Caco-2 (cell line): ENCODE data around the gene SLC23A1. TPM values are rescaled to one million over a fixed set of nuclear protein-coding genes. Genes with fewer than 3 reads are reported as not detected.

Source experiments
- BruUV-seq: library from RNA; stranded (reverse); fragments of 400-500 nt; replicated peaks from 2 replicates; lab custom pipeline; 2021; lab: Mats Ljungman, UMichigan
- CTCF ChIA-PET: fragments of 300-600 bp; sonication (Branson Sonifier 250); formaldehyde crosslinking; loops from one replicate; lab custom pipeline; 2022; ENCODE audit warnings: antibody characterized with exemption; lab: Charles Lee
- POLR2A ChIA-PET: fragments of 300-600 bp; sonication (Branson Sonifier 250); formaldehyde crosslinking; loops from one replicate; lab custom pipeline; 2022; ENCODE audit warnings: antibody characterized with exemption; lab: Charles Lee
- DNase-seq, 2 experiments: peaks; one replicate each; pipeline versions ENCODE4 v3.0.0 to v3.0.0-alpha.2; 2020 to 2022
- H3K27me3 ChIP-seq: replicated peaks from 2 replicates; pipeline ENCODE4 v1.6.0; 2011; ENCODE audit warnings: low read length; ENCODE audit not compliant: control insufficient read depth, insufficient read depth
- H3K36me3 ChIP-seq: 2 replicates; pipeline ENCODE4 v1.5.1; 2011; ENCODE audit warnings: low read length; ENCODE audit not compliant: control insufficient read depth, insufficient read depth
- H3K4me1 ChIP-seq: fragments of 250-450 bp; sonication (Bioruptor Pico); 2 replicates; pipeline ENCODE4 v1.5.1; 2020; ENCODE audit warnings: mild to moderate bottlenecking
- H3K4me3 ChIP-seq: 2 replicates; pipeline ENCODE4 v1.5.1; 2011; ENCODE audit warnings: low read depth, mild to moderate bottlenecking, control low read depth, low read length
- H3K9me3 ChIP-seq: fragments of 250-450 bp; sonication (Bioruptor Pico); 2 replicates; pipeline ENCODE4 v1.5.1; 2020; ENCODE audit warnings: mild to moderate bottlenecking, moderate library complexity
- H3K27ac Mint-ChIP-seq: one replicate; pipeline ENCODE4 v1.8.0; 2022; ENCODE audit warnings: mixed read lengths; ENCODE audit not compliant: unreplicated experiment
- H3K27me3 Mint-ChIP-seq: one replicate; pipeline ENCODE4 v1.8.0; 2022; ENCODE audit warnings: mixed read lengths; ENCODE audit not compliant: insufficient read depth, unreplicated experiment
- H3K36me3 Mint-ChIP-seq: one replicate; pipeline ENCODE4 v1.8.0; 2022; ENCODE audit warnings: mild to moderate bottlenecking, mixed read lengths; ENCODE audit not compliant: insufficient read depth, unreplicated experiment
- H3K4me1 Mint-ChIP-seq: one replicate; pipeline ENCODE4 v1.8.0; 2022; ENCODE audit warnings: low read depth, mixed read lengths; ENCODE audit not compliant: unreplicated experiment
- H3K4me3 Mint-ChIP-seq: one replicate; pipeline ENCODE4 v1.8.0; 2022; ENCODE audit warnings: mild to moderate bottlenecking, moderate library complexity, mixed read lengths; ENCODE audit not compliant: unreplicated experiment
- H3K9me3 Mint-ChIP-seq: one replicate; pipeline ENCODE4 v1.8.0; 2022; ENCODE audit warnings: mixed read lengths; ENCODE audit not compliant: unreplicated experiment
- CTCF ChIP-seq, 2 experiments: fragments of 200-600 bp in 1 of 2; IDR thresholded peaks; 1 replicate in 1 of 2; 2 replicates in 1 of 2; pipeline versions ENCODE4 v1.5.1 to v1.8.0; 2011 to 2022; ENCODE audit warnings: antibody characterized with exemption in 1 of 2, control low read depth in 1 of 2, inconsistent platforms in 1 of 2, low read depth in 1 of 2, low read length in 1 of 2, mild to moderate bottlenecking in 1 of 2, moderate library complexity in 1 of 2; ENCODE audit not compliant: insufficient read depth in 1 of 2, severe bottlenecking in 1 of 2, unreplicated experiment in 1 of 2
- intact Hi-C: fragments of 100-400 bp; cut with micrococcal nuclease; formaldehyde crosslinking; loops from one replicate; pipeline ENCODE4 v1.10.0; 2022; ENCODE audit not compliant: unreplicated experiment
- total RNA-seq: library from RNA; stranded (reverse); gene quantifications from 2 replicates; pipeline ENCODE4 v1.2.3, GENCODE V29; 2022

SLC23A1 gene
- total RNA-seq, 1 experiment from 2014 or later, result 20.4 TPM

- H3K9me3 Mint-ChIP-seq, result no peaks in the 10 kb centered on the region
- Histone ChIP-seq H3K9me3 (no peaks in the 10 kb centered on the region), H3K4me1 (0 out of 2 replicates have a peak, but pooled peaks cover 4% of the 10 kb centered on the region), H3K36me3 (no peaks in the 10 kb centered on the region), H3K27me3 (no peaks in the 10 kb centered on the region), H3K4me3 (peak overlapping the region; percentile 57)
- no peak for TF ChIP-seq CTCF (IDR thresholded peaks at IDR 0.05; ENCODE audit: insufficient read depth in 1 of 2, low read depth in 1 of 2, low read length in 1 of 2, severe bottlenecking in 1 of 2, unreplicated experiment in 1 of 2)
- H3K27ac Mint-ChIP-seq, result peak overlapping the region; percentile 97
- ChIA-PET CTCF (interaction anchor here (0.6 to 1.3 kb wide), 2 partner anchors 12 to 18 kb away, joined by 3 to 5 read pairs; no protein-coding TSS in a partner anchor), POLR2A (interaction anchor here (0.6 to 1.3 kb wide), 4 partner anchors 11 to 111 kb away, joined by 3 to 10 read pairs (median 4); partner anchors contain the start of genes DNAJC18 and MATR3)
- intact Hi-C loops, result loop anchor here (1.0 kb wide), 3 partner anchors 35 to 206 kb away; partner anchors contain the start of genes DNAJC18, SIL1 and UBE2D2
- BruUV-seq, result TSS peak; percentile 33
- H3K27me3 Mint-ChIP-seq, result no peaks in the 10 kb centered on the region
- H3K4me1 Mint-ChIP-seq, result peaks cover 13% of the 10 kb centered on the region
- DNase-seq, result no peak
- peak overlapping the region; percentile 90 for H3K4me3 Mint-ChIP-seq
- peaks cover 14% of the 10 kb centered on the region for H3K36me3 Mint-ChIP-seq
Measured at GRCh38 chr5:139404484-139404840, 21.4 kb upstream of the SLC23A1 start.

- BruUV-seq, result no TSS peak
- intact Hi-C loops, result loop anchor here (1.0 kb wide), 4 partner anchors 11 to 206 kb away; partner anchors contain the start of genes DNAJC18, SIL1 and UBE2D2
Measured at GRCh38 chr5:139403787-139404483, 20.8 kb upstream of the SLC23A1 start, which contains the start of gene SPATA24. TSS of gene SPATA24 (minus strand) at chr5:139404089. CDS start at chr5:139404060, 29 bp downstream.

More at GRCh38 chr5:139403787-139404483, 20.8 kb upstream of the SLC23A1 start, which contains the start of gene SPATA24:
- Mint-ChIP-seq H3K27ac (peak within 1 kb of the TSS; percentile 97), H3K27me3 (no peaks in the 10 kb centered on the region), H3K4me1 (peaks cover 13% of the 10 kb centered on the region), H3K36me3 (peaks cover 19% of the 10 kb centered on the region), H3K9me3 (no peaks in the 10 kb centered on the region), H3K4me3 (peak within 1 kb of the TSS; percentile 90)
- H3K27me3 ChIP-seq, result no peaks in the 10 kb centered on the region
- H3K4me3 ChIP-seq, result peak within 1 kb of the TSS; percentile 57
- CTCF ChIA-PET, result interaction anchor here (0.6 to 1.3 kb wide), 4 partner anchors 8 to 19 kb away, joined by 3 to 7 read pairs (median 4); no protein-coding TSS in a partner anchor
- POLR2A ChIA-PET, result interaction anchor here (0.6 to 1.3 kb wide), 6 partner anchors 10 to 1651 kb away, joined by 3 to 10 read pairs (median 3); partner anchors contain the start of genes DNAJC18 and MATR3
- no peaks in the 10 kb centered on the region for H3K9me3 ChIP-seq
- peak; percentile 97 for DNase-seq
- no peak for TF ChIP-seq CTCF (IDR thresholded peaks at IDR 0.05; ENCODE audit: insufficient read depth in 1 of 2, low read depth in 1 of 2, low read length in 1 of 2, severe bottlenecking in 1 of 2, unreplicated experiment in 1 of 2)
- 0 out of 2 replicates have a peak, but pooled peaks cover 4% of the 10 kb centered on the region for H3K4me1 ChIP-seq
- H3K36me3 ChIP-seq, result no peaks in the 10 kb centered on the region
